ENCODE results near the gene ELOA. TPM values are rescaled to one million over a fixed set of nuclear protein-coding genes. Genes with fewer than 3 reads are reported as not detected.

ELOA gene
- total and polyA plus RNA-seq, 9 of the 15 experiments (the other 6 are each of a cell fraction or from before 2014, with no cell fraction given) = 31.9 to 98.6 (median 61.3) TPM

GRCh38 chr1:23809751-23810171 lies 66.5 kb downstream of the ELOA start (continued):
- TF ChIP-seq CEBPG (CRISPR knock-in tag; IDR thresholded peaks at IDR 0.05) (no peak), CEBPG (tag; conservative IDR thresholded peaks at IDR 0.05 in 1 of 2, IDR thresholded peaks at IDR 0.05 in 1 of 2) (no peak), HMBOX1 (IDR thresholded peaks at IDR 0.05) (peak; percentile 93), PBX2 (CRISPR knock-in tag; IDR thresholded peaks at IDR 0.05; ENCODE audit: low read depth) (no peak), PBX2 (tag; conservative IDR thresholded peaks at IDR 0.05; ENCODE audit: low read depth) (no peak), CSDE1 (IDR thresholded peaks at IDR 0.05) (no peak), ERF (CRISPR knock-in tag; IDR thresholded peaks at IDR 0.05) (no peak), SLC30A9 (CRISPR knock-in tag; IDR thresholded peaks at IDR 0.05) (no peak), MEIS2 (IDR thresholded peaks at IDR 0.05; ENCODE audit: partially characterized antibody) (no peak), HMG20A (CRISPR knock-in tag; conservative IDR thresholded peaks at IDR 0.05) (no peak), FOXJ2 (tag; IDR thresholded peaks at IDR 0.05) (no peak), THRB (CRISPR knock-in tag; conservative IDR thresholded peaks at IDR 0.05) (no peak), ZNF445 (CRISPR knock-in tag; IDR thresholded peaks at IDR 0.05; ENCODE audit: low read depth) (no peak), ZMIZ1 (IDR thresholded peaks at IDR 0.05; ENCODE audit: low read depth in 2 of 2, low read length in 2 of 2) (no peak), KDM2B (CRISPR knock-in tag; IDR thresholded peaks at IDR 0.05) (no peak), SETDB1 (IDR thresholded peaks at IDR 0.05; ENCODE audit: low read length) (no peak), ZBTB17 (CRISPR knock-in tag; IDR thresholded peaks at IDR 0.05) (no peak)

All from K562 (cell line).